GM12874 (cell line): ENCODE data around the gene CRYAA.

ENCODE experiments used
- CTCF ChIP-seq: IDR thresholded peaks from 2 replicates; pipeline ENCODE4 v1.5.1; 2011; ENCODE audit warnings: low read depth, mild to moderate bottlenecking, control low read depth, low read length, moderate library complexity; ENCODE audit not compliant: insufficient read depth

The CRYAA gene

GRCh38 chr21:43191971-43192370 lies 23.2 kb downstream of the CRYAA start:
- no peak for TF ChIP-seq CTCF

GRCh38 chr21:43192501-43193081 lies 23.8 kb downstream of the CRYAA start:
- TF ChIP-seq CTCF = no peak

- no peak for TF ChIP-seq CTCF
These were observed 24.4 kb downstream of the CRYAA start for GRCh38 chr21:43193088-43193650.

- TF ChIP-seq CTCF = no peak
These were observed 25.0 kb downstream of the CRYAA start for GRCh38 chr21:43193651-43194302.

GRCh38 chr21:43194303-43195120 lies 25.7 kb downstream of the CRYAA start:
- no peak for TF ChIP-seq CTCF

- TF ChIP-seq CTCF = no peak
These were observed 26.6 kb downstream of the CRYAA start for GRCh38 chr21:43195121-43196021.
